ENCODE measurements around the gene MYO5B.

GRCh38 chr18:49972535-49972934, 222.4 kb downstream of the MYO5B start:
- no peak for TF ChIP-seq CTCF (IDR thresholded peaks at IDR 0.05)
- TF ChIP-seq POLR2A (IDR thresholded peaks at IDR 0.05), result no peak
